Superior temporal gyrus (tissue), 1 donor: ENCODE measurements around the gene ALDH1L1.
"Not testable (repeated sequence)": the region's sequence is repeated elsewhere in the genome, so short reads cannot be mapped to it uniquely, and the experiment has no call there.

Experiments
- DNase-seq: peaks from one replicate; pipeline ENCODE4 v3.0.0-alpha.2; 2016; ENCODE audit errors: extremely low spot score

ALDH1L1 gene

DNA sequence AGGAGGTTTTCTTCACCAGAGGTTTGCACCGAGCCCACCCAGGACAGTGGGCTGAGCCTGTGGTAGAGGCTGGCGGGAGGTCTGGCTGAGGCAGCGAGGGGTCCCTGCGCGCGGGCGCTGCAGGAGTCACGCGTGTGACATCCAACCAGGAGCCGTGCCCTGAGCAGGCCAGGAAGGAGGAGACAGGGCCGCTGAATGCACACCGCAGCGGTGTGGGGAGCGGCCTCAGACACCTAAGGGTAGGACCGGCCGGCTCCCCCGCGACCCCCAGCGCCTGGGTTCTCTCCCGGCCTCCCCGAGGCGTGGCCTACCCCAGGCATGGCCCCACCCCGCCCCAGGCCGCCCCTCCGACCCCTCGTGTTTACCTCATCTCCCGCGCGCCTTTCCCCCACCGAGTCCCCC is 96.9 kb downstream of the ALDH1L1 start:
- DNase-seq: no peak

DNA sequence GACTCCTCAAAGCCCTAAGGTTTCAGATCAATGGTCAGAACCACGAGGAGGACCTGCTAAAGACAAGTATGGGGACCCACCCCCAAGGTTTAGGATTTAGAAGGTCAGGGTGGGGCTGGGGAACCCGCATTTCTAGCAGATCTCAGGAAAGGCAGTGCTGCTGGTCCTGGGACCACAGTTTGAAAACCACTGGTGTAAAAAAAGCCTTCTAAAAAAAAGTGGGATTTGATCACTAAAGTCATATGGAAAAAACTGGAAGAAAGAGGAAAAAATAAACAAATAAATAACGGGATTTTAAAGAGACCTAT is 97.3 kb downstream of the ALDH1L1 start:
- no peak for DNase-seq

DNA sequence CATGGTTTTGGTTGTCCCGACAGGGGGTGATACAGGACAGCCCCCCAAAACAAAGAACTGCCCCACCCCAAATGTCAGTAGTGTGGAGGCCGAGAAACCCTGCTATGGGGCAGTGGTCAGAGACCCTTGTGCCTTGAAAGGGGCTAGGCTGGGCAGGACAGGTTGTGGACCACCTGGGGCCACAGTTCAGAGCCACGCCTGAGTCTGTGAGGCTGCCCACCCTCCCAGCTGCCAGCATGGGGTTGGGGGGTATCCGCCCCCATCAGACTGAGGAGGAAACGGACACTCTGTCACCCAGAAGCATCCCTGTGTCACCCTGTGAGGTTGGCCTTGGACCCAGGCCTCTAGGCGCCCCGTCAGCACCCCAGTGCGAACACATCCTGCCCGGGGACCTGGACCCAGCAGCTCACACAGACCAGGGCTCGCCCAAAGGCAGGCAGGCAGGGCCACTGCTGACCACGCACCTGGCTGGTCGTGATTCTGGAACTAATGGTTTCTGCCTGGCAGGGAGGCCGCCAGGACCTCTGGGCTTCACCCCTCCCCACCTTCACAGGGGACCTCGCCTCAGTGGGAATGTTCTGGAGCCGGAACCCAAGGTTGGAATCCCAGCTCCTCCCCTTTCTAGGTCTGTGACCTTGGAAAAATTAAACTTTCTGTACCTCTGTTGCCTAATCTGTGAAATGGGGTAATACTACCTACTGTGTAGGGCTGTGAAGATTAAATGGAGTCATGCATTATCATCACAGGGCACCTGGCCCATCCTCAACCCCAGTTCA is 97.8 kb downstream of the ALDH1L1 start:
- no peak for DNase-seq

DNA sequence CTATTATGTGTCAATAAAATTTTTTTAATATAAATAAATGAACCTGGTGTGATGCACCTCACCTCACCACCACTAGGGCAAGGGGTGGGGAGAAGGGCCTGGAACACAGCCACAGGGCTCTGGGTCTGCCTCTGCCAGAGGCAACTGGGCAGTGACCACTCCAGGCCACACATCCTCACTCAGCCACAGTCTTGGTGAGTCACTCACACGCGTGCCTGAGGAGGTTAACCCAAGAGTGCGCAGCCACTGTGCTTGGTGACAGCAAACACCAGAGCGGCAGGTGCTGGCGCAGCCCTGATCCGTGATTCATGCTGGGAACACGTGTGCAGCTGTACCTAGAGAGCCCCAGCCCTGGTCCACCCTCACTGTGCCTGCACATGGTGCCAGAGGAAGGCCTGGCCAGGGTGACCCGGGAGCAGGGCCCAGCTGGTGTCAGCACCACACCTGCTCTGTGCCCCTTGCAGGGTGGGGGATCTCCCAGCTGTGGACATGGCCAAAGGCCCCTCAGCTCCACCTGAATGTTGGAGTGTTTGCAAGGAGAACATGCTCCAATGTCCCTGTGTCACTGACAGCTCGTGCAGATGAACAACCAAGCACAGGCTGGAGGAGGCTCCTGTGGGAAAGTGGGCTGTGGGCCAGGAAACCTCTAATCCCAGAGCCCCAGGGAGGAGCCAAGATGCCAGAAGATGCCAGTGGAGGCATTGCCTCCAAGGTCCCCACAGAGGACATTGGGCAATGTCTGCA is 98.6 kb downstream of the ALDH1L1 start:
- DNase-seq: no peak

DNA sequence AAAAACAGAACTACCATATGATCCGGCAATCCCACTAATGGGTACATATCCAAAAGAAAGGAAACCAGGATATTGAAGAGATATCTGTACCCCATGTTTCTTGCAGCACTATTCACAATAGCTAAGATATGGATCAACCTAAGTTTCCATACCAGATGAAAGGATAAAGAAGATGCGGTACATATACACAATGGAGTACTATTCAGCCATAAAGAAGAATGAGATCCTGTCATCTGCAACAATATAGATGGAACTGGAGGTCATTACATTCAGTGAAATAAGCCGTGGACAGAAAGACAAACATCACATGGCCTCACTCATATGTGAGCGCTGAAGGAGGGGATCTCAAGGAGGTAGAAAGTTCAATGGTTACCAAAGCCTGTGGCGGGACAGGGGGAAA is 99.4 kb downstream of the ALDH1L1 start:
- no peak for DNase-seq

DNA sequence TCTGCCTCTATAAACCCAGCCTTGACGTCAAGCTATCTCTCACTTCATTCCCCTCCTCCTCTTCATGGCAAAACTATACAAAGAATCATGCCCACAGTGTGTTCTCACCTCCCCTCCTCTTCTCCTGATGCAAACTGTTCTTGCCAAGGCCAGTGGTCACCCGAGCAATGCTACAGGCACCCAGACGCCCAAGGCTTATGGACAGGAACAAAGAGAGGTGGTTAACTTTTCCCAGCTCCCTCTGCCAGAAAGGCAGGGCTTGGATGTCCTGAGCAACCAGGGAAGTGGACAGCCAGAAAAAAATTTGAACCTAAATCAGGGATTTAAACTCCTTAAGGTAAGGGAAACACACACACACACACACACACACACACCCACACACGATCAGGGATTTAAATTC is 101.5 kb downstream of the ALDH1L1 start:
- no peak for DNase-seq

- DNase-seq: no peak
Observed at GRCh38 chr3:126077754-126078153, 102.6 kb downstream of the ALDH1L1 start.

GRCh38 chr3:126076140-126076539 is 104.2 kb downstream of the ALDH1L1 start:
- DNase-seq: no peak

DNA sequence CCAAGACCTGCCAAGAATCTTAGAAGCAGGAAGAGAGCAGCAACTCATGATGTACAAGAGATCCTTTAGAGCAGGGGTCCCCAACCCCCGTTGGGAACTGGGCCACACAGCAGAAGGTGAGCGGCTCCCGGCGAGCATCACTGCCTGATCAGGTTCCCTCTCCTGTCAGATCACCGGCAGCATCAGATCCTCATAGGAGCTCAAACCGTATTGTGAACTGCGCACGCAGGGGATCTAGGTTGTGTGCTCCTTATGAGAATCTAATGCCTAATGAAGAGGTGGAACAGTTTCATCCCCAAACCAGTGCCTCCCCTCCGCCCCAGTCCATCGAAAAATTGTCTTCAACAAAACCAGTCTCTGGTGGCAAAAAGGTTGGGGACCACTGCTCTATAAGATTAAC is 110.2 kb downstream of the ALDH1L1 start:
- DNase-seq: no peak

DNA sequence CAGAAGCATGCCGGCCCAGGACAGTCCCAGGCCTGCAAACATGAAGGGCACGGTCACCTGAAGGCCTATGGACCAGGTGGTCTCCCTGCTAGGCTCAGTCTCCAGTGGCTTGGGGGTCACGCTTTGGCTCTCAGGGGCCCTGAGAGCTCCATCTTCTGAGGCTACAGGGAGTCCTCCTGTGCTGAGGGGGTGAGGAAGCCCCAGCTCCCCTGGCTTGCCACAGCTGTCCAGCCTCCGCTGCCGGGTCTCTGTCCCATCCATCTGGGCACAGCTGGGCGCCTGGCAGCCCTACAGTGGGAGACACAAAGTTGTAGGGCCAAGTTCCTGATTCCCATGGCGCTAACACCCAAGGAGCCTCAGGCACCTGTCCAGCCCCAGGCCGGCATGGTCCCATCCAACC is 112.4 kb downstream of the ALDH1L1 start:
- DNase-seq: no peak

- DNase-seq: not testable (repeated sequence)
Observed at GRCh38 chr3:126066676-126067075, 113.7 kb downstream of the ALDH1L1 start.

- DNase-seq: no peak
Observed at GRCh38 chr3:126065876-126066275, 114.5 kb downstream of the ALDH1L1 start.

- DNase-seq: no peak
Observed at GRCh38 chr3:126064627-126065258, 115.6 kb downstream of the ALDH1L1 start.

DNA sequence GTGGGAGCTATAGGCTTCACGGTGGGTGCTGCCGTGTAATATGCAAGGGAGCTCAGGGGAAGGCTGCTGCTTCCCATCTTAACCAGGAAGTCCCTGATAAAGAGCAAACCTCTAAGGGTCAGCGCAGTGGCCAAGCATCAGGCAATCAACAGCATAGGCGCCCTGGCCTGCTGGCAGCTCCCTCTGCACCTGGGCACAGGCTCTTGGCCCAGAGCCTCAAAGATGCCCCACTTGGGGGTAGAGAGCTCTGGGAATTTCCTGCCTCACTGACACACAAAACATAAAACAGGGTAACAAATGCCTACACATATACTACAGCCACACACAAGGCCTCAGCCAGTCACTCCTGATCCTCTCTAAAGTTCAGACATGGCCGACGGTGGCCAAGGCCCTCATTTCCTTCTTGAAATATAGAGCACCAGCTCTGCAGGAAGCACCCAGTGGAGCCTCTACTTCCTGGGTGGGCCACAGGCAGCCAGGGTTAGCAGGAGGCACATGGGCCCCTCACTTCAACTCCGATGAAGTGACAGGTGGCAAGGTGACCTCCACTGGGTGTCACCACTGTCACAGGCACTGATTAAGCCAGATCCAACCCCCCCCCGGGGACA is 116.9 kb downstream of the ALDH1L1 start:
- no peak for DNase-seq

- DNase-seq: no peak
Observed at GRCh38 chr3:126061301-126062032, 118.9 kb downstream of the ALDH1L1 start.

- DNase-seq: no peak
Observed at GRCh38 chr3:126060613-126061145, 119.7 kb downstream of the ALDH1L1 start.

DNA sequence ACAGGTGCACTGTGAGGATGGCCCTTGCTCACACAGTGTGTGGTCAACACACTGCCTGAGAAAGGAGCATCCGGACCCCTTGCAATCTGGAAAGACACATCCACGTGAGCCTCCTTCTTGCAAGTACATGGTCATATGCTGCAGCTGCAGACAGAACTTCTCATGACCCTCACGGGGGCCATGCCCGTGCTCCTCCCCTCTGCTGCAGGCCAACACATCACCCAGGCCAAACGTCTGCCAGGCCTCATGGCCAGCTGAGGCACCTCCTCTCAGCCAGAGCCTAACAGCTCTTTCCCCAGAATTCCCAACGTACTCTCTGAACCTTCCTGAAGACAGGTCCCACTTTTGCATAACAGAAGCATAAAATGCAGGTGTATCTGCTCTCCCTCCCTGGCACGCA is 121.7 kb downstream of the ALDH1L1 start:
- no peak for DNase-seq

GRCh38 chr3:126057936-126058335 is 122.5 kb downstream of the ALDH1L1 start:
- no peak for DNase-seq

DNA sequence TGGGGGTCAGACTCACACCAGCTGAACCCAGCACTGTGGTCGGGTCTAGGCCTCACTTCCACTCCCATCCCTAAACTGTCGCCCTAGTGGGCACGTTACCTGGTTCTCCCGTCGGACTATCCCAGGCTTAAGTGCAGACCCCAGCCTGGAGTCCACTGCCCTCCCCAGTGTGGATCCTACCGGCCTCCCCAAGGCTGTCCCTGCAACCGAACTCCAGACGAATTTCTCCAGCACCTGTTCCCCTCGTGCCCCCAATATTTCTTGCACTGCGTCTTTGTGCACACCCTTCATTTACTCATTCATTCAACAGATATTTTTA is 122.9 kb downstream of the ALDH1L1 start:
- no peak for DNase-seq

GRCh38 chr3:126056681-126057500 is 123.5 kb downstream of the ALDH1L1 start:
- peak; percentile 29 for DNase-seq

GRCh38 chr3:126056088-126056487 is 124.3 kb downstream of the ALDH1L1 start:
- no peak for DNase-seq
